Activated B cell treated with CpG ODN at 0.5 μM for 24 hours (primary cell): ENCODE results near the gene CACNA1I. TPM values are rescaled to one million over a fixed set of nuclear protein-coding genes. Genes with fewer than 3 reads are reported as not detected.

Experiments
- ATAC-seq: fragments of 200-7000 bp; cut with Tn5 transposase; one replicate; pipeline ENCODE4 v1.10.0; 2021; ENCODE audit warnings: low read depth, mild to moderate bottlenecking, moderate library complexity
- CTCF ChIA-PET: fragments of 350-600 bp; sonication (Branson Sonifier 250); formaldehyde crosslinking; loops from one replicate; lab custom pipeline; 2021; ENCODE audit warnings: antibody characterized with exemption; lab: Charles Lee
- POLR2A ChIA-PET: fragments of 350-600 bp; sonication (Branson Sonifier 250); formaldehyde crosslinking; loops from one replicate; lab custom pipeline; 2021; ENCODE audit warnings: antibody characterized with exemption; lab: Charles Lee
- DNase-seq: peaks from one replicate; pipeline ENCODE4 v3.0.0; 2022
- H3K27ac Mint-ChIP-seq: one replicate; pipeline ENCODE4 v1.8.0; 2020; ENCODE audit warnings: mixed read lengths
- H3K27me3 Mint-ChIP-seq: one replicate; pipeline ENCODE4 v1.8.0; 2021; ENCODE audit warnings: mixed read lengths
- H3K36me3 Mint-ChIP-seq: one replicate; pipeline ENCODE4 v1.8.0; 2021; ENCODE audit warnings: low read depth, mixed read lengths
- H3K4me1 Mint-ChIP-seq: one replicate; pipeline ENCODE4 v1.8.0; 2021; ENCODE audit warnings: mixed read lengths
- H3K4me3 Mint-ChIP-seq: one replicate; pipeline ENCODE4 v1.8.0; 2020; ENCODE audit warnings: mild to moderate bottlenecking, mixed read lengths
- H3K9me3 Mint-ChIP-seq: one replicate; pipeline ENCODE4 v1.8.0; 2020; ENCODE audit warnings: mixed read lengths
- intact Hi-C: fragments of 100-400 bp; cut with micrococcal nuclease; formaldehyde crosslinking; loops from one replicate; pipeline ENCODE4 v1.15.1; 2024
- total RNA-seq: library from RNA; stranded (reverse); gene quantifications from 2 replicates; pipeline ENCODE4 v1.2.3, GENCODE V29; 2022
- TF ChIP-seq, protein P1 (sequence below): fragments of 200-600 bp; IDR thresholded peaks from one replicate; pipeline ENCODE4 v1.8.0; 2022; ENCODE audit warnings: antibody characterized with exemption, mild to moderate bottlenecking

The CACNA1I gene
- total RNA-seq, 1 donor from 2014 or later, result not detected

- ChIA-PET POLR2A (no interaction called here), CTCF (no interaction called here)
- no peak for DNase-seq
- no peak for ATAC-seq
- Mint-ChIP-seq H3K27ac (no peak overlapping the region), H3K36me3 (no peaks in the 10 kb centered on the region), H3K9me3 (no peaks in the 10 kb centered on the region), H3K4me1 (no peaks in the 10 kb centered on the region), H3K4me3 (no peak overlapping the region), H3K27me3 (peaks cover 19% of the 10 kb centered on the region)
- intact Hi-C loops, result no loop called here
- TF ChIP-seq, protein P1, sequence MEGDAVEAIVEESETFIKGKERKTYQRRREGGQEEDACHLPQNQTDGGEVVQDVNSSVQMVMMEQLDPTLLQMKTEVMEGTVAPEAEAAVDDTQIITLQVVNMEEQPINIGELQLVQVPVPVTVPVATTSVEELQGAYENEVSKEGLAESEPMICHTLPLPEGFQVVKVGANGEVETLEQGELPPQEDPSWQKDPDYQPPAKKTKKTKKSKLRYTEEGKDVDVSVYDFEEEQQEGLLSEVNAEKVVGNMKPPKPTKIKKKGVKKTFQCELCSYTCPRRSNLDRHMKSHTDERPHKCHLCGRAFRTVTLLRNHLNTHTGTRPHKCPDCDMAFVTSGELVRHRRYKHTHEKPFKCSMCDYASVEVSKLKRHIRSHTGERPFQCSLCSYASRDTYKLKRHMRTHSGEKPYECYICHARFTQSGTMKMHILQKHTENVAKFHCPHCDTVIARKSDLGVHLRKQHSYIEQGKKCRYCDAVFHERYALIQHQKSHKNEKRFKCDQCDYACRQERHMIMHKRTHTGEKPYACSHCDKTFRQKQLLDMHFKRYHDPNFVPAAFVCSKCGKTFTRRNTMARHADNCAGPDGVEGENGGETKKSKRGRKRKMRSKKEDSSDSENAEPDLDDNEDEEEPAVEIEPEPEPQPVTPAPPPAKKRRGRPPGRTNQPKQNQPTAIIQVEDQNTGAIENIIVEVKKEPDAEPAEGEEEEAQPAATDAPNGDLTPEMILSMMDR, result no peak
These were observed 60.2 kb downstream of the CACNA1I start for GRCh38 chr22:39630721-39631120.

GRCh38 chr22:39631381-39632286 is 61.1 kb downstream of the CACNA1I start:
- DNase-seq (no peak), ATAC-seq (no peak)
- H3K9me3 Mint-ChIP-seq, result no peaks in the 10 kb centered on the region
- H3K4me1 Mint-ChIP-seq, result no peaks in the 10 kb centered on the region
- ChIA-PET CTCF (interaction anchor here (1.2 kb wide), 1 partner anchor 393 kb away, joined by 3 read pairs; no protein-coding TSS in a partner anchor), POLR2A (no interaction called here)
- intact Hi-C loops, result no loop called here
- no peak overlapping the region for H3K4me3 Mint-ChIP-seq
- H3K36me3 Mint-ChIP-seq, result no peaks in the 10 kb centered on the region
- H3K27ac Mint-ChIP-seq, result no peak overlapping the region
- TF ChIP-seq, protein P1, result no peak
- peaks cover 22% of the 10 kb centered on the region for H3K27me3 Mint-ChIP-seq

DNA sequence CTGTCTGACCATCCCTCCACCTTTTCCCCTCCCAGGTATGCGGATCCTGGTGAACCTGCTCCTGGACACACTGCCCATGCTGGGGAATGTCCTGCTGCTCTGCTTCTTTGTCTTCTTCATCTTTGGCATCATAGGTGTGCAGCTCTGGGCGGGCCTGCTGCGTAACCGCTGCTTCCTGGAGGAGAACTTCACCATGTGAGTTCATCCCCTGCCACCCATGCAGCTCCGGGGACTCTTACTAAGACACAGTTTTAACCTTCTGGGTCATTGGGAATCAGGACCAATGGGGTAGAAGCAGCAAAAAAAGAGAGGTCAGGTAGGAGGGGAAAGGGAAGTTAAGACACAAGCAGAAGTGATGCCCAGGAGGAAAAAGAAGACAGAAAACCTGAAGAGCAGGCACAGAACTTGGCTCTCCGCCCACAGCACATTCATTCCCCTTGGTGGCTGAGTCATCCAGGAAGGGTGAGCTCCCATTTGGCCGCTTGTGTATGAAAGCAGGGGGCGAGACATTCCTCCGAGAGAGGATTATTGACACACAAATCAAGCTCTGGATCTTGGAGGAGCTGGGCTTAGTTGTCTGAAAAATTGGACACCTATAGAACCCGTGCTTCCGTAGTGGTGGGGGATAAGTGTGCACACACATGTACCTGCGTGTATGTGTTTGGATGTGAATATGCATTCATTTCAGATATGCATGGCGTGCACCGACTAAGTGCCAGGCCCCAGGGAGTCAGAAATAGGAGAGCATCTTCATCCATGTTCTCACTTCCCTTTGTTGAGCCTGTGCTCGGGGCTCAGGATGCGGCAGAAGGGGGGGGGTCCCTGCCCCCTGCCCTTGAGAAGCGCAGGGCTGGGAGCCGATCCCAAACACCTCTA is 64.2 kb downstream of the CACNA1I start:
- intact Hi-C loops, result no loop called here
- no peak overlapping the region for H3K4me3 Mint-ChIP-seq
- H3K27ac Mint-ChIP-seq, result no peak overlapping the region
- ChIA-PET POLR2A (no interaction called here), CTCF (no interaction called here)
- ATAC-seq (no peak), DNase-seq (no peak)
- H3K9me3 Mint-ChIP-seq, result peaks cover 2% of the 10 kb centered on the region
- H3K4me1 Mint-ChIP-seq, result no peaks in the 10 kb centered on the region
- H3K36me3 Mint-ChIP-seq, result no peaks in the 10 kb centered on the region
- TF ChIP-seq, protein P1, result no peak
- H3K27me3 Mint-ChIP-seq, result peaks cover 13% of the 10 kb centered on the region

DNA sequence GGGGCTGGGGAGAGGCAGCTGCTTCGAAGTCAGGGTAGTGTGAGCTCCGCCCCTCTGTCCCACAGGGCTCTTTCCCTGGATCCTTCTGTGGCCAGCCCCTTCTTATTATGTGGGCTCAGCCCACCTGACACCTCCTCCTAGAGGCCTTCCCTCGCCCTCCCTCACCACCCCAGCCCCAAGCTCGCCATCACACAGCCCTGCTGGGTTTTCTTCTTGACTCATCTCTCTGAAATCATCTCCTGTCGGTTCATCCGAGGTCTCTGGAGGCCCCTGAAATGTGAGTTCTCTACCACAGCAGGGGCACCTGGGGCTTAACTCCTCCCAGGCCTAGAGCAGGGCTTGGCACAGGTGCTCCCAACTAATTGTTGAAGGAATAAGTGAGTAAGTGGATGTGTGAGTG is 65.2 kb downstream of the CACNA1I start:
- no peak for DNase-seq
- H3K27ac Mint-ChIP-seq, result no peak overlapping the region
- ChIA-PET POLR2A (no interaction called here), CTCF (no interaction called here)
- H3K4me1 Mint-ChIP-seq, result no peaks in the 10 kb centered on the region
- ATAC-seq, result no peak
- TF ChIP-seq, protein P1, result no peak
- H3K27me3 Mint-ChIP-seq, result peaks cover 14% of the 10 kb centered on the region
- intact Hi-C loops, result no loop called here
- no peaks in the 10 kb centered on the region for H3K36me3 Mint-ChIP-seq
- H3K4me3 Mint-ChIP-seq, result no peak overlapping the region
- H3K9me3 Mint-ChIP-seq, result peaks cover 3% of the 10 kb centered on the region

- peaks cover 3% of the 10 kb centered on the region for H3K9me3 Mint-ChIP-seq
- no peak overlapping the region for H3K27ac Mint-ChIP-seq
- no peak overlapping the region for H3K4me3 Mint-ChIP-seq
- ChIA-PET CTCF (no interaction called here), POLR2A (no interaction called here)
- peaks cover 19% of the 10 kb centered on the region for H3K27me3 Mint-ChIP-seq
- TF ChIP-seq, protein P1, result no peak
- DNase-seq (no peak), ATAC-seq (no peak)
- no peaks in the 10 kb centered on the region for H3K36me3 Mint-ChIP-seq
- H3K4me1 Mint-ChIP-seq, result no peaks in the 10 kb centered on the region
- intact Hi-C loops, result no loop called here
These were observed 68.4 kb downstream of the CACNA1I start for GRCh38 chr22:39638958-39639357.
